NK-92 treated with Interleukin-12 subunit alpha and Interleukin-12 subunit beta, amount 100 ng/mL, for 24 hours (cell line): Measurements from ENCODE around the gene CNOT3.
"Not testable (repeated sequence)": the region's sequence is repeated elsewhere in the genome, so short reads cannot be mapped to it uniquely, and the experiment has no call there.

ENCODE experiments used
- DNase-seq: peaks from one replicate; lab custom pipeline; 2025; lab: John Stamatoyannopoulos, UW

CNOT3 gene

DNA sequence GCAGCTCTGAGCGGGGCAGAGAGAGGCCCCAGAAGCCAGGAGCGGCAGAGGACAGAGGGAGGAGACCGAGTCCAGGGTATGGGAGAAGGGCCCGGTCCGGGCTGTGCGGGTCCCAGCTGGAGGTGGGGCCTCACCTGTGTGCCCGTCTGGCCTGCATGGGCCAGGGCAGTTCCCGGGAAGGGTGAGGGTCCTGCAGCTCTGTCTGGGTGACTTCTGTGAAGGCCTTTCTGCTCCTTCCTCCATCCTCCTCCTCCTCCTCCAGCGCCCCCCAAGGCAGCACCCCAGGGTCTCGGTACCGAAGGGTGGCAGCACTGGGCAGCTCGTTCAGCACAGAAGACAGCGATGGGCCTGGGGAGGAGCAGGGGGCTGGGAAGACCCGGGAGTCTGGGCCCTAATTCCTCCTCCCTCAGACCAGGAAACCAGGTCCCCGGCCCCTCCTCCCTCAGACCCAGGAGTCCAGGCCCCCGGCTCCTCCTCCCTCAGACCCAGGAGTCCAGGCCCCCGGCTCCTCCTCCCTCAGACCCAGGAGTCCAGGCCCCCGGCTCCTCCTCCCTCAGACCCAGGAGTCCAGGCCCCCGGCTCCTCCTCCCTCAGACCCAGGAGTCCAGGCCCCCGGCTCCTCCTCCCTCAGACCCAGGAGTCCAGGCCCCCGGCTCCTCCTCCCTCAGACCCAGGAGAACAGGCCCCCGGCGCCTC is 34.3 kb downstream of the CNOT3 start:
- DNase-seq, result not testable (repeated sequence)

DNA sequence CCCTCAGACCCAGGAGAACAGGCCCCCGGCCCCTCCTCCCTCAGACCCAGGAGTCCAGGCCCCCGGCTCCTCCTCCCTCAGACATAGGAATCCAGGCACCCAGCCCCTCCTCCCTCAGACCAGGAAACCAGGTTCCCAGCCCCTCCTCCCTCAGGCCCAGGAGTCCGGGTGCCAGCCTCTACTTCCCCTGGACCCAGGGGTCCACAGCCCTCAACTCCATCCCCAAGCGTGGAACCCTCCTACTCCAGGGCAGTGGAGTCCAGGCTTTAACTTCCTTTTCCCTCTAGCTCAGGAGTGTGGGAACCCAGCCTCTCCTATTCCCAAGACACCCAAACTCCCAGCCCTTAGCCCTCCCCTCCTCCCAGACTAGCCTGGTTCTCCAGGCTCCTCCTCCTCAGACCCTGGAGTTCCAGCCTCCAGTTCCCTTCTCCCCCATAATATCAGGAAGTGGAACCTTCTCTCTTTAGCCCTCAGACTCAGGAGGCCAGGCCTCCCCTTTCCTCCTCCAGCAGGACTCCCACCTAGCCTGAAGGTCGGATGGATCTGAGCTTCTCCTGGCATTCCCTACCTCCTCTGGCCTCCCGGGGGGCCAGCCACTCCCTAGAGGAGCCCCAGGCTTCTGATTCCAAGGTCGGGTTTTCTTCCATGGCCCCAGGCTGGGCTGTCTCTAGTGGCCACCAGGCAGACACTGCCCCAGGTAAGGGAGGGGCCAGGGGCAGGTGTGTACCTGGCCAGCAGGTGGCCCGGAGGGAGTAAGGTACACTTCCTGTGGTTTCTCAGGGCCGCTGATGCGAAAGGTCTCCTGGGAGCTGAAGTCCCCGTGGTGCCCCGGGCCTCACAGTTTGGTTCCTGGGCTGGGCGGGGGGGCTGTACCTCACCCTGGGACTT is 35.2 kb downstream of the CNOT3 start, which contains the start of gene TMC4:
Gene TMC4, minus strand, starts transcription at position 690 of the 888 bp plus-strand sequence. Its CDS starts 43 bp downstream, at position 647.
- no peak for DNase-seq

DNA sequence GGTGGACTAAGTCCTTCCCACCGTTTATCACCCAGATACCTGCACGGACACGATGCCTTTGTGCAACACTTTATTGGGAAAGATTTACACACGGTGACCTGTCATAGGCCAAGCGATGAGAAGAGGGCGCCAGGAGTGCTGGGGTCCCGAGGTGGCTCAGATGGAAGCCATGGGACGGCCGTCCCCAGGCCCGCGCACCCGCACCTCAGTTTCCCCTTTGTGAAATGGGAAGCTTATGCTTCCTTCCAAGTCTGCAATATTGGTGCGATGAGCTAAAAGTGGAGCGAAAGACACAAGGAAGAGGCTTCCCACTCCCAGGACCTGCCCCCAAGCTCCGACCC is 35.8 kb downstream of the CNOT3 start:
- no peak for DNase-seq

DNA sequence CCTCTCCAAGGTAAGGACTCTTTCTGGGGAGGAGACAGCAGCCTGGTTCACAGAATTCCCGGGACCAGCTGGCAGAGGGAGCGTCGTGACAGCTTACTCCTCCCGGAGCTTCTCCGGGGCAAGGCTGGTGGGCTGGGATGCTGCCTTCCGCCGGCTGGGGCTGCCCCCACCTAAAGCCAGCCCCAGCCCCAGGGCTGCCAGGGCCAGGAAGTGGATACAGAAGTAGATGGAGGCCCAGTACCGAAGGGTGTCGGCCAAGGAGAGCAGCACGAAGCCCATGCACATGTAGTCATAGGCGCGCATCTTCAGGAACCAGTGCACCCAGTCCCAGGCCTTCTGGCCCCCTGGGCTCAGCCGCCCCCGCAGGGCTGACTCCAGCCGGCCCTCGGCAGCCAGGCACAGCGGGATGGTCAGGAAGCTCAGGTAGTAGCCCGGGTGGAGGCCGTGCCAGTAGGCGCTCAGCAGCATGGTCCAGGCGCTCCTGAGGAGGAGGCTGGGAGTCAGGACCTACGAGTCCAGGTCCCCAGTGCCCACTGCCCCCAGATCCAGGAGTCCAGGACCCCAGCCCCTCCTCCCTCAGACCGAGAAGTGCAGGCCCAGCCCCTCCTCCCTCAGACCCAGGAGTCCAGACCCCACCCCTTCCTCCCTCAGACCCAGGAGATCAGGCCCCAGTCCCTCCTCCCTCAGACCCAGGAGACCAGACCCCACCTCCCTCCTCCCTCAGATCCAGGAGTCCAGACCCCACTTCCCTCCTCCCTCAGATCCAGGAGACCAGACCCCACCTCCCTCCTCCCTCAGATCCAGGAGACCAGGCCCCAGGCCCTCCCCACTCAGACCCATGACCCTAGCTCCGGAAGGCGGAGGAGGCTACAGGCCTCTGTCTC is 36.6 kb downstream of the CNOT3 start:
- no peak for DNase-seq

DNA sequence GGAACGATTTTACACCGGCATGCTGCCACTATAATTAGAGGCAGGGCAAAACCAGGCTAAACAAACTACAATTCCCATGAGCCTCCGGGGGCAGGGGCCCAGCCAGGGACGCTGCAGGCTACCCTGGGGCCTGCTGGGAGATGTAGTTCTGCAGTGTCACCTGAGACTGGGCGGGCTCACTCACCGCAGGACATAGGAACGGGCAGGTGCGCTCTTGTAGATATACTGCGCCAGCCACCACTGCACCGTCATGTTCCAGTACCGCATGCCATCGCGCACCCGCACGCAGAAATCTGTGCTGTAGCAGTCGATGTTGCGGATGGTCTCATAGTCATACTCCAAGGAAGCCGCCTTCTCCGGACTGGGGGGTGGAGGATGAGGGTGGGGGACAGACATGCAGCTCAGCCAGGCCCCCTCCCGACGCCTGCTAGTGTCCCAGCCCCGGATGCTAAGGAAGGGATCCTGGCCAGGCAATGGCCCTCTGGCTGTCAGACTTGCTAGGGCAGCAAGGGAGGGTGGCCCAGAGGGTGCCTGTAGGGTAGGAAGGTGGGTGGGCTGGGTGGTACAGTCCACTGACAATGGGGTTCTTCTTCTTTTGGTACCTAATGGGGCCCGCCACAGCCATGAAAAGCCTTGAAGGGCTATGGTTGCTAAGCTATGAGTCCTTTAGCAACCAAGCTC is 41.2 kb downstream of the CNOT3 start:
- no peak for DNase-seq

DNA sequence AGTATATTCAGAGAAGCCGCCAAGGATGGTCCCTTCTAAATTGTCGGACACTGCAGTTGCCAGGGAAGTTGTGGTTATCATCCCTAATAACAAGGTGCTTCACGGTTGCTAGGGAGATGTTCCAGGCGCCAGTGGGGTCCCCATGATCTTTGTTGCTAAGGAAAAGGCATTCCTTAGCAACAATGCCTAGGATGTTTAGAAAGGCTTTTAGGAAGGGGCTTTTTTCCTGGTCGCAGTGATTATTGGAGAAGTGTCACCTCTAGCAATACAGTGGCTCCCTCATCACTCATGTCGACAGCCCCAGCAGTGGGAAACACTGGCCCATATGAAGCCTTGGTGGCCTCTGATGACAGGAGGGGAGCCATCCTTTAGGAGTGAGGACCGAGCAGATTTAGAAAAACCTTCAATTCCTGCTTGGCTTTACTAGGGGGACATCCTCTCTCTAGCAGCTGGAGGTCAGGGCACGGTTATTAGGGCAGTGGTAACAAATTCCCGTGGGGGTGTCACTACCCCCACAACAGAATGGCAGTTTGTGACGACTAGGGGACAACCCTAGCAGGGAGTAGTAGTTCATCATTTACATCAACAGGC is 41.8 kb downstream of the CNOT3 start:
- no peak for DNase-seq

DNA sequence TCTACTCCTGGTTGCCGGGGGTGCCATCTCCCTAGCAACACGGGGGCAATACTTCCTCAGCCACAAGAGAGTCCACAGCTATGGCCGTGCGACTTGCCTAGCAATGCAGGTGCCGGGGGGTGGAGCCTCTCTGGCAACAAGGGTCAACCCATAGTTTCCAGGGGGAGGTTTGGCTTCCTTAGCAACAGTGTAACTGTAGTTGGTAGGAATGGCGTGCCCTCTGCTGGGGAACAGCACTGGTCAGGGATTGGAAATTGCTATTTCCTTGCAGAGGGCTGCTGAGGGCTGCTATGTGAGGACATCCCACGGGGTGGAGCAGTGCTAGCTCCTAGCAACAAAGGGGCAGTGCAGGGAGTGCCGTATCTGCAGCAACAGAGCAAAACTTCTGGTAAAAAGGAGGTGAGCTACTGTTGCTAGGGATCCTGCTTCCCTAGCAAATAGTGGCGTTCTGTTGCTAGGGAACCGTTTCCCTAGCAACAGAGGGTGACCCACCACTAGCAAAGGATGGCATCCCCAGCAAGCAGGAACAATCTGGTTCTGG is 42.4 kb downstream of the CNOT3 start:
- DNase-seq, result no peak

DNA sequence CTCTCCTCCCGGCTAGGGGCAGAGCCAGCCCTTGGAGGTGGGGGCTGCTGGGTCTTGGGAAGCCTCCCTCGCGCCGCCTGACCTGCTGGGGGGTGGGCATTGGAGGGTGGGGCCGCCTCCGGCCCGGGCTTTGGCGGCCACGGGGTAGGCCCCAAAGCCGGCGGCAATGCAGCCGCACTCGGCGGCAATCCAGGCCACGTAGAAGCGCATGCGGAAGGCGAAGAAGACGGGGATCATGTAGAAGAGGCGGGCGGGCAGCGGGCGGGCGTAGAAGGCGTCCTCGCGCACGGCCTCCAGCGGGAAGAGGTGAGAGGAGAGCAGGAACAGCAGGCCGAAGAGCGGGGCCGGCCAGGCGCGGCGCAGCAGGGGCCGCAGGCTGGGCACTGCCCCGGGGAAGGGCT is 43.1 kb downstream of the CNOT3 start:
- no peak for DNase-seq

DNA sequence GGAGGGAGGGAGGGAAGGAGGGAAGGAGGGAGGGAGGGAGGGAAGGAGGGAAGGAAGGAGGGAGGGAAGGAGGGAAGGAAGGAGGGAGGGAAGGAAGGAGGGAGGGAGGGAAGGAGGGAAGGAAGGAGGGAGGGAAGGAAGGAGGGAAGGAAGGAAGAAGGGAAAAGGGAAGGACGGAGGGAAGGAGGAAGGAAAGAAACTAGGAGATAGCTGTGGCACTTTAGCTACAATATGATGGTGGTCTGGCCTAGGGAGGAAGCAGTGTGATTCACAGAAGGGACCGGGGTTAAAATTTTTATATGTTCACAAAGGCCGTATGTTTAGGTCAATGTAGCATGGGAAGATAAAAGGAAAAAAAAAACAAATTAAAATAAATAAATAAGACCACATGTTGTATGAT is 44.3 kb downstream of the CNOT3 start:
- DNase-seq, result not testable (repeated sequence)

DNA sequence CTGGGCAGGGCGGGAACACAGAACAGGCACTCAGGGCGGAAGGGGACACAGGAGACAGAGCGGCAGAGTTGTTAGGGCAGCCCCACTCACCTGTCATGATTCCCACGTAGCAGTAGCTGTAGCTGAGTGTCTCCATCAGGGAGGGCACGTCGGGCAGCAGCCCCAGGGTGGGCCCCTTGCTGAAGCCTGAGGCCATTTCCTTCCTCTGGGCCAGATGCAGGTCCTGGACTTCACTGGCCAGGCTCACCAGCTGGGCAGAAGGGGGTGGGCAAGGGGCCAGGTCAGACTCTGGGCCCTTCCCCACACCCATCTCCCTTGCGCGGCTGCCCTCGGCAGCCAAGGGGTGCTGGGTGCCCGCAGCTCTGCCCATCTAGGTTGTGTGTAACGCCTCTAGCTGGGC is 45.9 kb downstream of the CNOT3 start:
- DNase-seq, result no peak

DNA sequence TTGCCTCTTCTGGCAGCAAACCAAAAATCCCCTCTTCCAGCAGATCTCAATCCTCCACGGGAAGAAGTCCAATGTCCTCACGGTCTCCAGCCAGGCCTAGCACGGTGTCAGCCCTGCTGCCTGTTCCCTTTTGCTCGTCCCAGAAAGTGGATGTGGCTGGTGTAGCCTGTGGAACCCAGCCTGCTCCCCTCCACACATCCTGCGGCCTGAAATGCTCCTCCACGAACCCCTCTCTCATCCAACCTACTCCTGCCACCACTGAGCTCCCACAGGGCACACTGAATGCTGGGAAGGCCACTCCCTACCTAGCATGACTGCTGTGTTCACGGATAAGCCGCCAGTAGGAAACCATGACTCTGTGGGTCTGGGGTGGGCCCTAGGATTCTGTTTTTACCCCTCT is 48.8 kb downstream of the CNOT3 start:
- no peak for DNase-seq

DNA sequence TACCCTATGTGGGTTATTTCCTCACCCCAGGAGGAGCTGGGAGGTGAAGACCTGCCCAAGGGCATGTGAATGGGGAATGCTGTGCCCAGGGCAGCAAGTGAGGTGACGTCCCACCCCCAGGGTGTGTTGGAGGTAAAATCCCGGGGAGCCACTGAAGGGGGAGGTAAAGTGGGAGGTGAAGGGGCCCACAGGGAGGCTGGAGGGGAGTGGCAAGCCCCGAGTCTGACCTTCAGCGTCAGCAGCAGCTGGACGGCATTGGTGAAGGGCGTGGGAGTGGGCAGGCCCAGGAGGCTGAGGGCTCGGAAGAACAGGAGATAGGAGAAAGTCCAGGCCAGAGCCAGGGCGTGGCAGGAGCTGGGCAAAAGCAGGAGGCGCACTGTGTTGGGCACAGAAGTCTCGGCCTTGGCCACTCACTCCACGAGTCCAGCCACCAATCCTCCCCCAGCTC is 49.4 kb downstream of the CNOT3 start:
- no peak for DNase-seq

DNA sequence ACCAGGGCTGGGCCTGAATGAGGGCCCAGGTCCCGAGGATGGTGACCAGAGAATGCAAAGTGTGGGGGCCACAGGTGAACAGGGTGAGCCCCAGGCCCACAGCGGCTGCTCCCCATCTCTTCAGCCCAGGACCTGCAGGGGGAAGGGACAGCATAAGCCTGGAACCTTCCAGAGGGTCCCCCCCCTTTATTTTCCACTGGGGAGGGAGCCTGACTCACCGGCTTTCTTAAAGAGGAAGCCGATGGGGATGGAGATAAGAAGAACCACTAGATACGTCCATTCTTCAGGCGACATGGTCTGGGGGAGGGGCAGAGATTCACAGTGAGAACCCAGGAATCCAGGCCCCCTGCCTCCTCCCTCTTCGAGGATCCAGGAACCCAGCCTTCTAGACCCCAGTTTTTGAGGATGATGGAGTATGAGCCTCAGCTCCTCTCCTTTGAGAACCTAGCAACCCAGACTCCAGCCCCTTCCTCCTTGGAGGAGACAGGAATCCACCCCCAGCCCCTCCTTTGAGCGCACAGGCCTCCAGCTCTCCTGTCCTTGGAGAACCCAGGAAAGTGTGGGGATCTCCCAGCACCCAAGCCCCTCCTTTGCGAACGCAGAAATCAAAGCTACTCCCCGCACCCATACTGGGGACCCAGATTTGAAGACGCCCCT is 50.8 kb downstream of the CNOT3 start:
- DNase-seq, result no peak

DNA sequence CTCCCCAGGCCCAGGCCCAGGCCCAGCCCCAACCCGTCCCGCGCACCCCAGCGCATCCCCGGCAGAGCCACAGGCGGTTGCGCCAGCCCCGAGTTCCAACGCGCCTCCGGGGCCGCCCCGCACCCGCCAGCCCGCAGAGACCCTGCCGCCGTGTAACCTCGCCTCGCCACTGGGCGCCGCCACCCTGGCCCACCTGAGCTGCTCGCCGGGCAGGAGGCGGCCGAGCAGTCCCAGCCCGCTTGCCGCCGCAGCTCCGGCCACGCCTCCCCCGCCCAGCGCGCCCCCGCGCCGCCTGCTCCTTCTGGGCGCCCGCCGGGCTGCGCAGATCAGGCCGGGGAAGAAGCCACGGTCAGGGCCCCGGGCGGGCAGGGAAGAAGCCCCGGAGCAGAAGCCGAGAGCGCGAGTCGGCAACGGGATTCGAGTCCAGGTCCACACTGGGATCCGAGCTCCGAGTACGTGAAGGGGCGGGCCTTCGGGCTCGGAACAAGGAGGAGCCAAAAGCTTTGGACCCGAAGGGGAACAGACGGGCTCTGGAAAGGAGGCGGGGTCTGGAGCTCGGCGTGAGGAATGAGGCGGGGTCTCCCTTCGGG is 51.7 kb downstream of the CNOT3 start, which contains the start of gene MBOAT7:
Gene MBOAT7, minus strand, starts transcription at position 436 of the 590 bp plus-strand sequence. CDS start 1,072 bp downstream, outside the sequence.
- DNase-seq, result peak; percentile 84

DNA sequence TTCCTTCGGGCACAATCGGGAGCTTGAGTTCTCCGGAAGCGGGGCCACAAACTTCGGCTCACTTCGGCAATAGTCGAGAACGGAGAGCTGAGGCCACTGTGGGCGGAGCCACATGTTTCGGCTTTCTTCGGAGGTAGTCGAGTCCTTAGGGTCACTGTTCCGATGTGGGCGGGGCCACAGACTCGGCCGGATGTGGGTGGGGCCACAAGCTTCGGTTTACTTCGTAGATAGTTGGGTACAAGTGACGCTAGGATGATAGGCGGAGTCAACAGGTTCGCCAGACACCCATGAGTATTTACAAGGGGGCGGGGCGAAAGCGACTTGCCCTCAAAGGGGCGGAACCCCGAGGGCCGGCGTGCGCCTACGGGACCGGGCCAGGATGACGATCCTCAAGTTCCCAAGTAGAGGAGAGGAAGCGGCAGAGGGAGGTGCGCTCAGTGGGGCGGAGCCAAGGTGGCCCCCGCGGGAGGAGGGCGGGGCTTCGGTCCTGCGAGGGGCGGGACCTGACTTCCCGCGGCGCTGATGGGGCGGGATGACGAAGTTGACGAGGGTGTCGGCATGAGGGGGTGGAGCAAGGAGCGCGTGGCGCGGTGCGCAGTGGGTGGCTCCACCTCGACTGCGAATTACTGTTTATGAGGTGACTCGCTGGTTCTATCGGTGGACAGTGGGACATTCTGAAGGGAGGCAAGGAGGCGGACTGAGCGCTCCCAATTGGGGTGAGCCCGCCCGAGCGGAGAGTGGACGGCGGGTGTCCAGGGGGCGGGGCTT is 52.4 kb downstream of the CNOT3 start:
- peak; percentile 100 for DNase-seq

DNA sequence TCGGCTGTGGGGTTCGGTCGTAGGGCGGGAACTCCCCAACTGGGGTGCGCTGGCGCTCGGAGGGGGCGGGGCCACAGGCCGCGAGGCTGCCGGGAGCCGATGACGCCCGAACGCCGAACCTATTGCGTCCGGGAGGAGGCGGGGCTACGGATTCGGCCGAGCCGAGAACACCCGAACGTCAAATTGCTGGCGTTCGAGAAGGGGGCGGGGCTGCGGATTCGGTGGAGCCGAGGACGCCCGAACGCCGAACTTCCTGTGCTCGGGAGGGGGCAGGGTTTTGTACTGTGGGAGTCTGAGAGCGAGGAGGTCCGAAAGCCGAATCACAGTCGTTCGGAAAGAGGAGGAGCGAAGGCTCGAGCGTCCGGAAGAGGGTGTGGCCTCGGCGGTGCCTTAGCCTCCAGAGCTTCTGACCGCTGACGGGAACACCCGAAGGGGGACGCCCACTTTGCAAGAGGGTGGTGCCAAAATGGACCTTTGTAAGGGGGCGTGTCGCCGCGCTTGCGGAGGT is 53.0 kb downstream of the CNOT3 start:
- DNase-seq, result peak; percentile 99

DNA sequence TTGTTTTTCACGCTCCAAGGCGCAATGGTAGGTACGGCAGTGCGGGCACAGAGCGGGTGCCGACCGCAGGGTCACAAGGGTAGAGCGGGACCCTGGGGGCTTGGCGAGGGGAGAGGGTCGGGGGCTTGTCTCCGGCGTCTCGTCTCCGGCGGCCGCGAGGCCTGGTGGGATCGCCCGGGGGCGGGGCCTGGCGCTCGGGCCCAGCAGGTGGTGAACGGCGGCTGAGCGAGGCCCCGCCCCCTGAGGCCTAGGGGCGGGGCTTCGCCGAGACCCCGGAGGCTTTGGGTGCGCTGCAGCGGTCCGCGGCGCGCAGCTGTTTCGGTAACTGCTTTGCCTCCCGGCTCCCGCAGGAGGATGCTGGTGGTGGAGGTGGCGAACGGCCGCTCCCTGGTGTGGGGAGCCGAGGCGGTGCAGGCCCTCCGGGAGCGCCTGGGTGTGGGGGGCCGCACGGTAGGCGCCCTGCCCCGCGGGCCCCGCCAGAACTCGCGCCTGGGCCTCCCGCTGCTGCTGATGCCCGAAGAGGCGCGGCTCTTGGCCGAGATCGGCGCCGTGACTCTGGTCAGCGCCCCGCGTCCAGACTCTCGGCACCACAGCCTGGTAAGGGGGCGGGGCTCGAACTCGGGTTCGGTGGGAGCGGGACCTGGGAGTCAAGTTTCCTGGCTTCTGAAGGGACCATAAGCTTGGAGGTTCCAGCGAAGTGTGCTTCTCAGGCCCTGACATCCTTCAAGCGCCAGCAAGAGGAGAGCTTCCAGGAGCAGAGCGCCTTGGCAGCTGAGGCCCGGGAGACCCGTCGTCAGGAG is 53.6 kb downstream of the CNOT3 start, which contains the start of gene TSEN34:
Gene TSEN34, plus strand, starts transcription at position 298 of the 800 bp plus-strand sequence. Its CDS starts 57 bp downstream, at position 355.
- DNase-seq, result peak; percentile 90
